NB4 (cell line): ENCODE results near the gene MCRIP2.

ENCODE experiments used
- CTCF ChIP-seq: IDR thresholded peaks from one replicate; pipeline ENCODE4 v1.5.1; 2012; ENCODE audit warnings: low read depth, low read length
- POLR2A ChIP-seq: IDR thresholded peaks from 2 replicates; pipeline ENCODE4 v1.6.1; 2011; ENCODE audit warnings: mild to moderate bottlenecking; ENCODE audit not compliant: insufficient read length; ENCODE audit errors: extremely low read depth

- TF ChIP-seq CTCF (no peak), POLR2A (no peak)
Measured at GRCh38 chr16:670485-671352, 29.1 kb downstream of the MCRIP2 start.
